Measurements from ENCODE around the gene CCL22. TPM values are rescaled to one million over a fixed set of nuclear protein-coding genes. Genes with fewer than 3 reads are reported as not detected.

Gene CCL22
- total and polyA plus RNA-seq, 2 donors (not counting 1 experiment from before 2014, with no cell fraction given), result not detected

- H3K9ac ChIP-seq (ENCODE audit: insufficient read depth, low read length), result no peak overlapping the region
- no peaks in the 10 kb centered on the region for H3K4me1 ChIP-seq (ENCODE audit: control insufficient read depth, extremely low read depth, insufficient read depth, low read length)
- DNase-seq (ENCODE audit: low read depth in 2 of 2), result no peak
- peaks cover 5% of the 10 kb centered on the region for H3K27me3 ChIP-seq (ENCODE audit: control insufficient read depth, insufficient read depth, low read length)
- no peaks in the 10 kb centered on the region for H3K79me2 ChIP-seq (ENCODE audit: control insufficient read depth, insufficient read depth, low read length)
- TF ChIP-seq CTCF (conservative IDR thresholded peaks at IDR 0.05 in 1 of 2, IDR thresholded peaks at IDR 0.05 in 1 of 2; ENCODE audit: low read depth in 1 of 2, low read length in 2 of 2), result no peak
- no peak for TF ChIP-seq EZH2 (IDR thresholded peaks at IDR 0.05; ENCODE audit: low read length, missing control alignments)
- H4K20me1 ChIP-seq (ENCODE audit: control insufficient read depth, extremely low read depth, insufficient read depth, low read length), result no peaks in the 10 kb centered on the region
- no peak overlapping the region for H3K4me2 ChIP-seq (ENCODE audit: extremely low read depth, insufficient read depth, low read length)
- no peaks in the 10 kb centered on the region for H3K36me3 ChIP-seq (ENCODE audit: control insufficient read depth, insufficient read depth, low read length)
- no peaks in the 10 kb centered on the region for H3K9me3 ChIP-seq (ENCODE audit: control insufficient read depth, insufficient read depth, low read depth, low read length)
- H3K4me3 ChIP-seq (replicated peaks in 1 of 4; ENCODE audit: control extremely low read depth in 1 of 4, insufficient read depth in 1 of 4, low read depth in 3 of 4, low read length in 4 of 4), result no peak overlapping the region
- no peak overlapping the region for H2AFZ ChIP-seq (ENCODE audit: low read length)
- no peak overlapping the region for H3K27ac ChIP-seq (ENCODE audit: insufficient read depth, low read length)
Measured at GRCh38 chr16:57348327-57348726, 10.3 kb upstream of the CCL22 start.

- no peaks in the 10 kb centered on the region for H4K20me1 ChIP-seq (ENCODE audit: control insufficient read depth, extremely low read depth, insufficient read depth, low read length)
- DNase-seq (ENCODE audit: low read depth in 2 of 2), result no peak
- TF ChIP-seq CTCF (conservative IDR thresholded peaks at IDR 0.05 in 1 of 2, IDR thresholded peaks at IDR 0.05 in 1 of 2; ENCODE audit: low read depth in 1 of 2, low read length in 2 of 2) (no peak), EZH2 (IDR thresholded peaks at IDR 0.05; ENCODE audit: low read length, missing control alignments) (no peak)
- H3K4me2 ChIP-seq (ENCODE audit: extremely low read depth, insufficient read depth, low read length), result no peak overlapping the region
- no peaks in the 10 kb centered on the region for H3K9me3 ChIP-seq (ENCODE audit: control insufficient read depth, insufficient read depth, low read depth, low read length)
- H3K9ac ChIP-seq (ENCODE audit: insufficient read depth, low read length), result no peak overlapping the region
- no peaks in the 10 kb centered on the region for H3K4me1 ChIP-seq (ENCODE audit: control insufficient read depth, extremely low read depth, insufficient read depth, low read length)
- H3K36me3 ChIP-seq (ENCODE audit: control insufficient read depth, insufficient read depth, low read length), result no peaks in the 10 kb centered on the region
- H3K27me3 ChIP-seq (ENCODE audit: control insufficient read depth, insufficient read depth, low read length), result peaks cover 5% of the 10 kb centered on the region
- no peak overlapping the region for H3K4me3 ChIP-seq (replicated peaks in 1 of 4; ENCODE audit: control extremely low read depth in 1 of 4, insufficient read depth in 1 of 4, low read depth in 3 of 4, low read length in 4 of 4)
- no peak overlapping the region for H3K27ac ChIP-seq (ENCODE audit: insufficient read depth, low read length)
- H3K79me2 ChIP-seq (ENCODE audit: control insufficient read depth, insufficient read depth, low read length), result no peaks in the 10 kb centered on the region
- no peak overlapping the region for H2AFZ ChIP-seq (ENCODE audit: low read length)
Measured at GRCh38 chr16:57349212-57350031, 9.2 kb upstream of the CCL22 start.

- Histone ChIP-seq H3K36me3 (ENCODE audit: control insufficient read depth, insufficient read depth, low read length) (no peaks in the 10 kb centered on the region), H3K9me3 (ENCODE audit: control insufficient read depth, insufficient read depth, low read depth, low read length) (no peaks in the 10 kb centered on the region), H3K4me2 (ENCODE audit: extremely low read depth, insufficient read depth, low read length) (no peak overlapping the region), H4K20me1 (ENCODE audit: control insufficient read depth, extremely low read depth, insufficient read depth, low read length) (no peaks in the 10 kb centered on the region), H3K27me3 (ENCODE audit: control insufficient read depth, insufficient read depth, low read length) (no peaks in the 10 kb centered on the region), H3K79me2 (ENCODE audit: control insufficient read depth, insufficient read depth, low read length) (no peaks in the 10 kb centered on the region), H3K9ac (ENCODE audit: insufficient read depth, low read length) (no peak overlapping the region), H3K4me1 (ENCODE audit: control insufficient read depth, extremely low read depth, insufficient read depth, low read length) (no peaks in the 10 kb centered on the region), H2AFZ (ENCODE audit: low read length) (no peak overlapping the region), H3K4me3 (replicated peaks in 1 of 4; ENCODE audit: control extremely low read depth in 1 of 4, insufficient read depth in 1 of 4, low read depth in 3 of 4, low read length in 4 of 4) (no peak overlapping the region), H3K27ac (ENCODE audit: insufficient read depth, low read length) (no peak overlapping the region)
- no peak for TF ChIP-seq EZH2 (IDR thresholded peaks at IDR 0.05; ENCODE audit: low read length, missing control alignments)
- TF ChIP-seq CTCF (conservative IDR thresholded peaks at IDR 0.05 in 1 of 2, IDR thresholded peaks at IDR 0.05 in 1 of 2; ENCODE audit: low read depth in 1 of 2, low read length in 2 of 2), result no peak
- no peak for DNase-seq (ENCODE audit: low read depth in 2 of 2)
Measured at GRCh38 chr16:57352636-57353047, 5.9 kb upstream of the CCL22 start.
